Fibroblast of lung (primary cell): ENCODE results near the gene IGLON5.

Experiments used
- CTCF ChIP-seq, 2 donors: IDR thresholded peaks in 1 of 2; conservative IDR thresholded peaks in 1 of 2; 1 replicate in 1 of 2; 2 replicates in 1 of 2; pipeline ENCODE4 v1.5.1; 2011 to 2012; ENCODE audit warnings: low read length in 2 of 2, control low read depth in 1 of 2, inconsistent platforms in 1 of 2, low read depth in 1 of 2, mild to moderate bottlenecking in 1 of 2
- EZH2 ChIP-seq: IDR thresholded peaks from 2 replicates; pipeline ENCODE4 v1.5.1; 2012; ENCODE audit warnings: low read length, control low read depth, mild to moderate bottlenecking; ENCODE audit errors: missing control alignments

- TF ChIP-seq EZH2 (no peak), CTCF (conservative IDR thresholded peaks at IDR 0.05 in 1 of 2, IDR thresholded peaks at IDR 0.05 in 1 of 2; ENCODE audit: low read depth in 1 of 2, low read length in 2 of 2) (no peak)
Observed at GRCh38 chr19:51354103-51354741, 42.8 kb downstream of the IGLON5 start.
